Mesothelial cell of epicardium (in vitro differentiated cells): ENCODE data around the gene ARHGEF28. TPM values are rescaled to one million over a fixed set of nuclear protein-coding genes. Genes with fewer than 3 reads are reported as not detected.

ENCODE experiments used
- DNase-seq, 2 experiments: peaks; one replicate each; pipeline ENCODE4 v3.0.0; 2021; ENCODE audit warnings: low spot score in 2 of 2; ENCODE audit not compliant: unreplicated experiment in 2 of 2
- H3K27ac Mint-ChIP-seq: 2 replicates; pipeline ENCODE4 v1.8.0; 2021; ENCODE audit warnings: mixed read lengths
- H3K27me3 Mint-ChIP-seq: 2 replicates; pipeline ENCODE4 v1.8.0; 2021; ENCODE audit warnings: low read depth, mixed read lengths
- H3K36me3 Mint-ChIP-seq: 2 replicates; pipeline ENCODE4 v1.8.0; 2021; ENCODE audit warnings: mixed read lengths
- H3K4me1 Mint-ChIP-seq: 2 replicates; pipeline ENCODE4 v1.8.0; 2021; ENCODE audit warnings: mixed read lengths
- H3K4me3 Mint-ChIP-seq: 2 replicates; pipeline ENCODE4 v1.8.0; 2021; ENCODE audit warnings: mild to moderate bottlenecking, moderate library complexity, mixed read lengths
- H3K9me3 Mint-ChIP-seq: 2 replicates; pipeline ENCODE4 v1.8.0; 2021; ENCODE audit warnings: mixed read lengths
- CTCF ChIP-seq: fragments of 200-600 bp; sonication (generic); IDR thresholded peaks from one replicate; pipeline ENCODE4 v1.5.0; 2021; ENCODE audit warnings: antibody characterized with exemption; ENCODE audit not compliant: unreplicated experiment
- total RNA-seq: library from RNA; stranded (reverse); gene quantifications from 3 replicates; pipeline ENCODE4 v1.2.1, GENCODE V29; 2021

Gene ARHGEF28
- total RNA-seq, 1 donor from 2014 or later: 0.40 TPM

GRCh38 chr5:73890569-73890968, 264.6 kb downstream of the ARHGEF28 start:
- H3K4me1 Mint-ChIP-seq: no peaks in the 10 kb centered on the region
- DNase-seq: no peak
- no peaks in the 10 kb centered on the region for H3K36me3 Mint-ChIP-seq
- H3K4me3 Mint-ChIP-seq: no peak overlapping the region
- no peak for TF ChIP-seq CTCF
- no peaks in the 10 kb centered on the region for H3K9me3 Mint-ChIP-seq
- no peak overlapping the region for H3K27ac Mint-ChIP-seq
- peaks cover 41% of the 10 kb centered on the region for H3K27me3 Mint-ChIP-seq

DNA sequence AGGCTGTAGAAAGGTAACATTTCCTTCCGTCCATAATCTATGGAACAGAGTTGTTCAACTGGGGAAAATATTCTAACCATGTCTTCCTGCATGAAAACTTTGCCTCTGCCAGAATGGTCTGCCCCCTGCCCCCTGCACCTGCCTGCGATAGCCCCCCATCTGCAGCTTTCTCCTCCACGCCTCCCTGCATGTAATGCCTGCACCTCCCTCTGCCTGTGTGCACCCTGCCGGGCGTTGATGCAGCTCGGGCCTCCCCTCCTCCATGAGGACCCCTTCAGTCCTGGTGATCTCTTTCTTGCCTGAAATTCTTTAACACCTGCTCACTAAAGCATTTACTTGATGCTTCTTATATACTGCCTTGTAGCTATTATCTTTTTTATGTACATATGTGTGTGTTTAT, 266.2 kb downstream of the ARHGEF28 start:
- no peak overlapping the region for H3K4me3 Mint-ChIP-seq
- H3K27me3 Mint-ChIP-seq: peaks cover 43% of the 10 kb centered on the region
- no peaks in the 10 kb centered on the region for H3K4me1 Mint-ChIP-seq
- H3K9me3 Mint-ChIP-seq: no peaks in the 10 kb centered on the region
- no peak for DNase-seq
- TF ChIP-seq CTCF: no peak
- H3K27ac Mint-ChIP-seq: no peak overlapping the region
- H3K36me3 Mint-ChIP-seq: no peaks in the 10 kb centered on the region

DNA sequence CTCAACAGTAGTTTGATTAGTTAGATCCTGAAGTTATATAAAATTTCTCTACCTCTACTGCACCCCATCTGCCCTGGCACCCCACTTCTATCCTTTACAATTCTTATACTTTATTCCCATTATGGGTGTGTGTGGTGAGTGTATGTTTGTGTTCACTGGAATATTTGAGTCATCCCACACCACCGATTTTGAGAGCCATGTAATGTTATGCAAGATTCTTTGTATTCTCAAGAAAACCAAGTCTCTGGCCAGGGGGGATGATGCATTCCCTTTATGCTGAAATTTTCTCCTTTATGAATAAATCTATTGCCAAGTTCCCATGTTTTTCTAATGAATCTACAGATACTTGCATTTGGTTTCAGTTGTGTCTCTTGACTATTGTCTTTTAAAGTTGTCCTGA, 266.8 kb downstream of the ARHGEF28 start:
- Mint-ChIP-seq H3K36me3 (no peaks in the 10 kb centered on the region), H3K27ac (no peak overlapping the region), H3K27me3 (peaks cover 41% of the 10 kb centered on the region), H3K4me3 (no peak overlapping the region), H3K9me3 (no peaks in the 10 kb centered on the region), H3K4me1 (no peaks in the 10 kb centered on the region)
- no peak for TF ChIP-seq CTCF
- DNase-seq: no peak

- peaks cover 33% of the 10 kb centered on the region for H3K27me3 Mint-ChIP-seq
- TF ChIP-seq CTCF: no peak
- no peaks in the 10 kb centered on the region for H3K36me3 Mint-ChIP-seq
- H3K4me1 Mint-ChIP-seq: peaks cover 5% of the 10 kb centered on the region
- no peak for DNase-seq
- H3K27ac Mint-ChIP-seq: no peak overlapping the region
- no peaks in the 10 kb centered on the region for H3K9me3 Mint-ChIP-seq
- no peak overlapping the region for H3K4me3 Mint-ChIP-seq
Observed at GRCh38 chr5:73893813-73894212, 267.8 kb downstream of the ARHGEF28 start.

DNA sequence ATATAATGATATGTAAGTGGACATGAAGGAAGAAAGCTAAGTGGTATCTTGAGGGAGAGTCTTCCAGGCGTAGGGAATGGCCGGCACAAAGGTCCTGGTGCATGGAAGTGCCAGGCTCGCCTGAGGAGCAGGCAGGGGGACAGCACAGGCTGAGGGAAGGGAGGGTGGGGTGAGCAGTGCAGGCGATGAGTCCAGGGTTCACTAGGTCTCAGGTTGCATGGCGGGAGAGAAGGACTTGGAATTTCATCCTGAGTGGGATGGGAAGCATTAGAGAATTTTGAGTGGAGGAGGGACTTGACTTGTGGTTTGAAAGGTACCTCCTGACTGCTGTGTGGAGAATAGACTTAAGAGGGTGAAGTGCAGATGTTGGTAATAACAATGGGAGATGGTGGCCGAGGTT, 268.9 kb downstream of the ARHGEF28 start:
- Mint-ChIP-seq H3K4me3 (no peak overlapping the region), H3K27ac (no peak overlapping the region), H3K36me3 (no peaks in the 10 kb centered on the region), H3K27me3 (peaks cover 26% of the 10 kb centered on the region), H3K4me1 (peaks cover 15% of the 10 kb centered on the region), H3K9me3 (no peaks in the 10 kb centered on the region)
- DNase-seq: no peak
- TF ChIP-seq CTCF: no peak

- H3K36me3 Mint-ChIP-seq: no peaks in the 10 kb centered on the region
- H3K4me1 Mint-ChIP-seq: peaks cover 15% of the 10 kb centered on the region
Observed at GRCh38 chr5:73895471-73895870, 269.5 kb downstream of the ARHGEF28 start.

More at GRCh38 chr5:73895471-73895870, 269.5 kb downstream of the ARHGEF28 start:
- H3K27ac Mint-ChIP-seq: no peak overlapping the region
- no peak overlapping the region for H3K4me3 Mint-ChIP-seq
- no peak for TF ChIP-seq CTCF
- no peaks in the 10 kb centered on the region for H3K9me3 Mint-ChIP-seq
- H3K27me3 Mint-ChIP-seq: peaks cover 21% of the 10 kb centered on the region
- DNase-seq: no peak
